ENCODE measurements around the gene VIT. TPM values are rescaled to one million over a fixed set of nuclear protein-coding genes. Genes with fewer than 3 reads are reported as not detected.
"Not testable (repeated sequence)": the region's sequence is repeated elsewhere in the genome, so short reads cannot be mapped to it uniquely, and the experiment has no call there.

Gene VIT
- total RNA-seq, 1 experiment from 2014 or later = not detected

GRCh38 chr2:36675579-36676282, 20.8 kb upstream of the VIT start:
- in situ Hi-C loops (cut with HindIII; ENCODE audit: low sequenced_read_pairs) = no loop called here
- DNase-seq (ENCODE audit: low spot score) = no peak

GRCh38 chr2:36676364-36676763, 20.1 kb upstream of the VIT start:
- in situ Hi-C loops (cut with HindIII; ENCODE audit: low sequenced_read_pairs) = no loop called here
- no peak for DNase-seq (ENCODE audit: low spot score)

- no peak for DNase-seq (ENCODE audit: low spot score)
- in situ Hi-C loops (cut with HindIII; ENCODE audit: low sequenced_read_pairs) = no loop called here
These were observed 19.1 kb upstream of the VIT start for GRCh38 chr2:36677386-36677785.

- no peak for DNase-seq (ENCODE audit: low spot score)
- in situ Hi-C loops (cut with HindIII; ENCODE audit: low sequenced_read_pairs) = no loop called here
These were observed 18.4 kb upstream of the VIT start for GRCh38 chr2:36677996-36678605.

- DNase-seq (ENCODE audit: low spot score) = no peak
- in situ Hi-C loops (cut with HindIII; ENCODE audit: low sequenced_read_pairs) = no loop called here
These were observed 17.7 kb upstream of the VIT start for GRCh38 chr2:36678856-36679255.

GRCh38 chr2:36680012-36680411, 16.5 kb upstream of the VIT start:
- in situ Hi-C loops (cut with HindIII; ENCODE audit: low sequenced_read_pairs) = no loop called here
- DNase-seq (ENCODE audit: low spot score) = no peak

- in situ Hi-C loops (cut with HindIII; ENCODE audit: low sequenced_read_pairs) = no loop called here
- DNase-seq (ENCODE audit: low spot score) = no peak
These were observed 13.9 kb upstream of the VIT start for GRCh38 chr2:36682562-36682961.

- in situ Hi-C loops (cut with HindIII; ENCODE audit: low sequenced_read_pairs) = no loop called here
- no peak for DNase-seq (ENCODE audit: low spot score)
These were observed 13.5 kb upstream of the VIT start for GRCh38 chr2:36683002-36683401.

- in situ Hi-C loops (cut with HindIII; ENCODE audit: low sequenced_read_pairs); DNase-seq (ENCODE audit: low spot score): not testable (repeated sequence)
These were observed 8.2 kb upstream of the VIT start for GRCh38 chr2:36688291-36688690.

GRCh38 chr2:36689013-36689412, 7.5 kb upstream of the VIT start:
- in situ Hi-C loops (cut with HindIII; ENCODE audit: low sequenced_read_pairs); DNase-seq (ENCODE audit: low spot score): not testable (repeated sequence)

- in situ Hi-C loops (cut with HindIII; ENCODE audit: low sequenced_read_pairs) = no loop called here
- DNase-seq (ENCODE audit: low spot score) = no peak
These were observed 4.4 kb upstream of the VIT start for GRCh38 chr2:36692121-36692520.

- in situ Hi-C loops (cut with HindIII; ENCODE audit: low sequenced_read_pairs) = no loop called here
These were observed 2.7 kb upstream of the VIT start for GRCh38 chr2:36693825-36694224.

GRCh38 chr2:36695746-36696415, 626 bp upstream of the VIT start:
- no peak for DNase-seq (ENCODE audit: low spot score)
- in situ Hi-C loops (cut with HindIII; ENCODE audit: low sequenced_read_pairs) = no loop called here

More at GRCh38 chr2:36693825-36694224, 2.7 kb upstream of the VIT start:
- no peak for DNase-seq (ENCODE audit: low spot score)

- in situ Hi-C loops (cut with HindIII; ENCODE audit: low sequenced_read_pairs) = no loop called here
- no peak for DNase-seq (ENCODE audit: low spot score)
These were observed 1.0 kb downstream of the VIT start for GRCh38 chr2:36697424-36698066.

GRCh38 chr2:36698993-36699392, 2.5 kb downstream of the VIT start:
- in situ Hi-C loops (cut with HindIII; ENCODE audit: low sequenced_read_pairs) = no loop called here
- no peak for DNase-seq (ENCODE audit: low spot score)

GRCh38 chr2:36700311-36700710, 3.8 kb downstream of the VIT start:
- no peak for DNase-seq (ENCODE audit: low spot score)
- in situ Hi-C loops (cut with HindIII; ENCODE audit: low sequenced_read_pairs) = no loop called here

- in situ Hi-C loops (cut with HindIII; ENCODE audit: low sequenced_read_pairs) = no loop called here
- DNase-seq (ENCODE audit: low spot score) = no peak
These were observed 4.9 kb downstream of the VIT start for GRCh38 chr2:36701391-36701795.

GRCh38 chr2:36701918-36702317, 5.4 kb downstream of the VIT start:
- in situ Hi-C loops (cut with HindIII; ENCODE audit: low sequenced_read_pairs) = no loop called here
- no peak for DNase-seq (ENCODE audit: low spot score)

- in situ Hi-C loops (cut with HindIII; ENCODE audit: low sequenced_read_pairs) = no loop called here
- DNase-seq (ENCODE audit: low spot score) = no peak
These were observed 6.3 kb downstream of the VIT start for GRCh38 chr2:36702781-36703180.

All from G401 (cell line).